Activated T-cell treated with anti-CD3 and anti-CD28 coated beads for 24 hours (primary cell): Measurements from ENCODE around the gene IVL.

Experiments
- DNase-seq: peaks from one replicate; pipeline ENCODE4 v3.0.0-alpha.2; 2020; ENCODE audit warnings: low read depth

The IVL gene, protein sequence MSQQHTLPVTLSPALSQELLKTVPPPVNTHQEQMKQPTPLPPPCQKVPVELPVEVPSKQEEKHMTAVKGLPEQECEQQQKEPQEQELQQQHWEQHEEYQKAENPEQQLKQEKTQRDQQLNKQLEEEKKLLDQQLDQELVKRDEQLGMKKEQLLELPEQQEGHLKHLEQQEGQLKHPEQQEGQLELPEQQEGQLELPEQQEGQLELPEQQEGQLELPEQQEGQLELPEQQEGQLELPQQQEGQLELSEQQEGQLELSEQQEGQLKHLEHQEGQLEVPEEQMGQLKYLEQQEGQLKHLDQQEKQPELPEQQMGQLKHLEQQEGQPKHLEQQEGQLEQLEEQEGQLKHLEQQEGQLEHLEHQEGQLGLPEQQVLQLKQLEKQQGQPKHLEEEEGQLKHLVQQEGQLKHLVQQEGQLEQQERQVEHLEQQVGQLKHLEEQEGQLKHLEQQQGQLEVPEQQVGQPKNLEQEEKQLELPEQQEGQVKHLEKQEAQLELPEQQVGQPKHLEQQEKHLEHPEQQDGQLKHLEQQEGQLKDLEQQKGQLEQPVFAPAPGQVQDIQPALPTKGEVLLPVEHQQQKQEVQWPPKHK

DNA sequence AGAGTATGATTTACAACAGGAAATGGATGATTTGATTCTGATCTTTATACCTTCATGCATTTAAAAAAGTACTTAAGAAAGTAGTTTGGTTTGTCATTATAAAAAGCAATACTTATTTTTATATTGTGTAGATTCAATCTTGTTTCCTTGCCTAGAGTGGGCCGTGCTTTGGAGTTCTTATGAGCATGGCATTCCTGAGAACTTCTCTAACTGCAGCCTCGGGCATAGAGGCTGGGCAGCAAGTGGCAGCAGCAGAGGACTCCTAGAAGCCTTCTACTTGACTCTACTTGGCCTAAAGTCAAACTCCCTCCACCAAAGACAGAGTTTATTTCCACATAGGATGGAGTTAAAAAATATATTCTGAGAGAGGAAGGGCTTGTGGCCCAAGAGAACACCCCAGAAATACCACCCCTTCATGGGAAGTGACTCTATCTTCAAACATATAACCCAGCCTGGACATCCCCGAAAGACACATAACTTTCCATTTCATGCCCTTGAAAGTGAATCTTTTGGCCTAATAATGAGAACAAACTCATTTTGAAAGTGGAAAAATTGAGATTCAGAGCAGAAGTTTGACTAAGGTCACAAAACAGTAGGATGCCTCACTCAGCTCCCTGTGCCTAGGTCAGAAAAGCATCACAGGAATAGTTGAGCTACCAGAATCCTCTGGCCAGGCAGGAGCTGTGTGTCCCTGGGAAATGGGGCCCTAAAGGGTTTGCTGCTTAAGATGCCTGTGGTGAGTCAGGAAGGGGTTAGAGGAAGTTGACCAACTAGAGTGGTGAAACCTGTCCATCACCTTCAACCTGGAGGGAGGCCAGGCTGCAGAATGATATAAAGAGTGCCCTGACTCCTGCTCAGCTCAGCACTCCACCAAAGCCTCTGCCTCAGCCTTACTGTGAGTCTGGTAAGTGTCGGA is at the start of gene IVL:
Gene IVL (plus strand): TSS at position 861 of the 916 bp plus-strand sequence. CDS start 1,252 bp downstream, outside the sequence.
- no peak for DNase-seq

DNA sequence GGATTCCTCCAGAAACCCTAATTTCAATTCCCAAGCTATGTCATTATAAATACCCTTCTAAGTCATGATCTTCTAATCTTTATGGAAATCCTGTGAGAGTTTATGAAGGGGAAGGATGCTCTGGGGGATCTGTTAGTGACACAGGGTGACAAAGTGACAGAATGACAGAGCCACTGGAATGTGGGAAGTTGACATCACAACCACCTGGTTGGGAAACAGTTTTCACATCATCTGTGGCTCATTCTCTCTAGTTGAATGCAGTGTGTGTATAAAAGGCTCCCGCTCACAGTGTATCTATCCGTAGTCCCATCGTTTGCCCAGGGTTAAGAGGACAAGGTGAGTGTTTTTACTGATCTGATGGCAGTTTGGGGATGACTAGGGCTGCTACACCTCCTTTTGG is 48.6 kb upstream of the IVL start, which contains the start of gene LCE7A:
Gene LCE7A (plus strand): TSS at position 301 of the 400 bp plus-strand sequence. CDS start 702 bp downstream, outside the sequence.
- no peak for DNase-seq

DNA sequence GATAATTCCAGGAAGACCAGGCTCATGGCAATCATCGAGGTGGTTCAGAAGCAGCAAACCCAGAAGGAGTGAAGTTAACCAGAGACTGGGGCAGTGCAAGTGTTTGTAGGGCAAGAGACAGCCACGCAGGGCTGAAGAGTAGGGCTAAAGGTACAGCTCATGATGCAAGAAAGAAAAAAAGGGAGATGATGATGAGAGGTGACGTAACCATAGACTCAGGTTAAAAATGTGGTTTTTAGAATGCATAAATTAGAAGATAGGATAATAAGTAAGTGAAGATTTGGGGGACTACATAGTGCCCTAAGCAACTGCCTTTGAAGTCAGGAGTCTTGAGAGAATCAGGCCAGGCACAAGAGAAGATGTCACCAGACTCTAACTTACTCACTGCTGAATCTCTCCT is 48.2 kb upstream of the IVL start:
- no peak for DNase-seq

DNA sequence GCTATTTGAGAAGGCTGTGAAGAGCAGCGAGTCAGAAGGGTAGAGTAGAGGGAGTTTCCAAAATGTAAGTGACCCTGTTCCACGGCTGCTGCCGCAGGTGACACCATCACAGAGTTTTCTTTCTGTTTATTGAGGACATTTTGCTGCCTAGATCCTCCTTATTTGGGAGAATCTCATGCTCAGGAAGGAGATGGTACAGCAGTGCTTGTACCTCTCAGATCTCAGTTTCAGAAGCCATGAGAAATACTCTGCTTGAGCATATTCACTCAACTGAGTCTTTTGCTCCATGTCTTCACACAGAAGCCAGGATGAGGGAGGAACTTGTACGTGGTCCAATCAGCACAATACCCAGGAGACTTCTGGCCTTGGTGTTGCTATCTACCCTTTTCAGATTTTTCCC is 47.0 kb upstream of the IVL start:
- DNase-seq, result no peak

DNA sequence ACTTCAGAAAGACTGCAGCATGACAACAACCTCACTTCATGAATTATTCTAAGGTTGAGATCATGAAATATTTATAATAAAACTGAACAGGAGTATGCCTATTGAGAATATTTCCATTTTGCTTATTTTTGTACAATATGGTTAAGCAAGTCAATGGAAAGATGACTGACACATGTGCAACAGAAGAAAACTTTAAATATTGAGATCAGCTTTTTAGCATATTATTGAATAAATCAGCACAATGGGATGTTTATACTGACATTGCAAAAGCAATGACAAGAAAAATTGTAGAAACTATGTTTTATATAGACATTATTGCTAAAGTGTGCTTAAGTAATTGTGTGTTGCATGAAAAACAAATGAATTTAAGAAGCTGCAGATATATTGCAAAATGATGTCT is 43.9 kb upstream of the IVL start:
- DNase-seq, result no peak

DNA sequence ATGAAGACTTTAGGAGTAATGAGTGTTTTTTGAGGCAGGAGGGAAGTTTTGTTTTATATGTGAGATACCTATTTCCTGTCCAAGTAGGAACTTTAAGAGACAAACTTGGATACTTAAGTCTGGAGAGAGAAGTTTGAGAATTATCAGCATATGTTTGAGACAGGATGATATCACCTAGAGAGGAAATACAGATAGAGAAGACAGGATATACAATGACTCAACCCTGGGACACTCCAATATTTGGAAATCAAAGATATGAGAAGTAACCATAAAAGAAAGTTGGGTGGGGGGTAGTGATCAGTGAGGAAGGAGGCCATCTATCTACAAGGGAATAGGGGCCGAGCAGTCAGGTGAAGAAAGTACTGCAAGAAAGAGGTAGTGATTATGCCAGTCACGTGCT is 42.0 kb upstream of the IVL start:
- DNase-seq, result no peak

DNA sequence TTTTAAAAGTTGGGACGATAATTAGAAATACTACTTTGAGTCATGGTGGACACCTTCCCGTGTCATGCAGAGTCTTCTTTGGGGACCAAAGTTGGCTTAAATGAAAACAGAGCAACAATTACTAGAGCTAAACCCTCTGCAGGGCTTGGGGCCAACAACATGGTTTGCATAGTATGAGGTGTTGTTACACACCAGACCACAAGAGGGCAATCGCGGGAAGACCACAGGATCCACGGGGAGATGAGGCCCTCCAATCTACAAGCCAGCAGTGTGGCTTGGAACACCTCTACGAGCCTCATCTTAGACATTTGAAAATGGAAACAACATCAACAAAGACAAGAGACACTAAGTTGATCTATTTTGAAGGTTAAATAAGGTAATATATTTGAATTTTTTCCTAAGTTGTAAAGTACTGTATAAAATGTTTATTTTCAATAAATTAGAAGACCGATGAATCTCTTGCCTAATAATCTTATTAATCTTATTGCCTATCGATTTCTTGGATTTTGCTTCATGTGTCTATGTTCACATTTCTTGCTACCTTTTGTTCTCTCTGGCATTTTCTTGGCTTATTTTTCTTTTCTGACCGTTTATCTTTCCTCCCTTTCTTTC is 38.4 kb upstream of the IVL start:
- DNase-seq, result peak; percentile 59

DNA sequence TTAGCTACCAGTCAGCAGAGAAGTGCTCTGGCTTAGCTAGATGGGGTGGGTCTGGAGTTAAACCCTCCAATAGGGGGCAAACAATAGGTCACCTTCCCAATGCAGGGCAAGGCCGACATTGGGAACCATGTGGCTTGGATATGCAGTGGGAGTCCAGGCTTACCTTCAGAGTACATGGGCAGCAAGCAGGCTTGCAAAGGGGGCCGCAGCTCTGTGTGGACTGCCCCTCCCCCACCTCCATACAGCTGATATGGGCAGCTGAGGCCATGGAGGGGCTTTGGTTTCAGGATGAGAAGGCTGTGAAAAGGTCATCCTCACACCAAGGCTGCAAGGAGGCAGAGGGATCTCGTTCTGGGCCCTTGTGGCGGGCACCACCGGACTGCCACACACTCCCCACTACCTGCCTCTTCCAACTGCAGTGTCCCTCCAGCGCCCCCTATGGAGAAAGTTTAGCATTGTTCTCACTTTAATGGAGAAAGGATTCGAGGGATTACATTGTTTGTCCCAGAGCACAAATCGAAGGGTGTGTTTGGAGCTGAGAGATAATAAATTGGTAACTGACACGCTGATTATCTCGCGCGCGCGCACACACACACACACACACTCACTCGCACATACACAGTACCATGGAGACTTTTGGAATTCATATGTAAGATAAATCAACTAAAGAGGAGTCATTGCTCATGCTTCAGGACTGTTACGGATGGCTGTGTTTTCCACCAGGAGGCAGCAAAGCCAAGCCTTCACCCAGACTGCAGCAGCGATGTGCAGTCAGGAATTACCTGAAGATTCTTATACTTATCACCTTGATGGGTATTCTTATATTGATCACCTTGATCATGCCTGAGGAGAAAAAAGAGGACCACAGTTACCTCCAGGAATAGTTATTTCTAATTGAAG is 37.3 kb upstream of the IVL start:
- no peak for DNase-seq

DNA sequence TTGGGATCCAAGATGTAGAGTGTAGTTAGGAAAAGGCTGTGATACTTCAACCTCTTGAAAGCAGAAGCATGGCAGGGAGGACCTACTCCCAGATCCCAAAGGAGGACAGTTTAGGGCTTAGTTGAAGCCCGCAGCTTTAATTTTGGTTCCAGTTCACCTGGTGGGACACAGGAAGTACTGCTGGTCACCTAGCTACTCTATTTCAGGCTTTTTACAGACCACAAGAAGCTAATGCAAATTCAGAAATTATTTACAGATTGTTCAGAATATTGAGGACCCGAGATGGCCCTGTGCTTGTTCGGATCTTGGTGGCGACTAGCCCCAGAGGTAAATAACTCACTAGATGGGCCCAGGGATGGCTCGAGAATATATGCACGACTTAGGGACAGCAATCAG is 36.6 kb upstream of the IVL start:
- no peak for DNase-seq

DNA sequence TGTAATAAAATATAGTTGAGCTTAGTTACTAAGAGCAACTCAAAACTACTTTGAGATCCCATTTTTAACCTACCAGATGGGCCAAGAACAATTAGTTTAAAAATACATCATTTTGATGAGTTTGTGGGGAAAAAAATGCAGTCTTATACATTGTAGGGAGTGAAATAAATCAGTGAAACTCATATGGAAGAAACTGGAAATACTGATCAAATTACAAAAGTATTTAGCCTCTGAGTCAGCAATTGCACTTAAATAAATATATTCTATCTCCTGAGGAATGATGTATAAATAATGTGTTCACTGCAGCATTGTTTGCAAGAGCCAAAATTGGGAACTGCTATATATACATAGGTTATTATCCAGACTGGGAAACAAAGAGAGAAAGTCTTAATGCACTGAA is 34.9 kb upstream of the IVL start:
- no peak for DNase-seq

DNA sequence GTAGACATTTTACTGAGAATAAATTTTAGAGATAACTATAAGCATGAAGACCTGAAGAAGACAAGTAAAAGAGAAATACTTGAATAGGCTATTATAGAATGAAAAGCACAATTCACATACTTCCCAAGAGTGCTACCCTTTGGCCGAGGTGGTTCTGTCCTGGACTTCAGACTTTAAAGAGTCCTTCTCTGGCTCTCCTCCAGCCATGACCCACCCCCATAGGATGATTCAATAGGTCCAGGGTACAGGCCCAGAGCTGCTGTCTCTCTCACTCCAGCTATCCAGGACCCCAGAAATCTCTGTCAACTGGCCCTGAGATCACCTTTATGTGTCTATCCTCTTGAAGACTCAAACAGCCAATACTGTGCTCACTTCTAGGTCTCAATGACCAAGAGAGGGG is 31.5 kb upstream of the IVL start:
- DNase-seq, result no peak

DNA sequence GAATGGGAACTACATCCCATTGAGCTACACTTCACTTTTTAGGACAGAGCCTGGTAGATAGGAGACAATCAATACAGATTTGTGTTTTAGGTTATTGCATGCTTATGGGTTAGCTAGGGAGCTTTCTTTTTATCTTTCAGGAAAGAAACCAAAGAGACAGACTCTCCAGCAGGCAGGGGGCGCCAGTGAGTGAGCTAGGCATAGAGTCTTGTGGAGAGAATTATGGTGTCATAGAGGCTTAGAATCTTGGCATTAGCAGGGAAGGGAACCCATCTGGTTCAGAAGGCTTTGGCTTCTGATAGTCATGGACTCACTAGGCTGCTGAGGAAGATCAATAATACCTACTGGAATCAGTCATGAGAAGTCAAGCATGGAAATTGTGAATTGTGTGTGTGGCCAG is 30.3 kb upstream of the IVL start, which contains the start of gene SMCP:
Gene SMCP (plus strand): TSS at position 281 of the 400 bp plus-strand sequence. CDS start 6,101 bp downstream, outside the sequence.
- DNase-seq, result no peak

DNA sequence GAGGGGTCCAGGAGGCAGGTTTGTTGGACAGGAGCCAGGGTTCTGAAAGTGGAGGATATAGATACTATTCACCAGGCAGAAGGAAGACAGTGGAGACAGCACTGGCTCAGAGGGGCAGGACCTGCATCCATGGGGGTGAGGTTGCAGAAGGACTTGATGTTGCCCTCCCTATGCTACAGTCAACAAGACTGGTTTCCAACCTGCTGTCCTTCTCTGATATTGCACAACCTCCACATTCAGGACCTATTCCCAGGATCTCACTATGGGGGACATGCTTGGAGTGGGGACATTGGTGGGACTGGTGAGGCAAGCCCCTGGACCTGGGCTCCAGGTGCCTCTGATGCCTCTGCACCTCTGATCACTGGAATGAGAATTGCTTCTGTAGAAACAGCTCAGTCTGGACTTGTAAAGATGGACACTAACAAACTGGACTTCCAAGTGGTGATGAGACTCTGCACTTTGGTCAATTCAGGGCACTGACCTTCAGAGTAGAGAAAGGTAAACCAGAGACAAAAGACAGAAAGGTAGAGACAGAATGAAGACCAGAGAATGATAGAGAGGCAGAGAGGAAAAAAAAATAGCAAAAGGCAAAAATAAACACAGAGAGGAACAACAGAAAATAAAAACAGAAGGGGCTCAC is 28.7 kb upstream of the IVL start:
- no peak for DNase-seq

DNA sequence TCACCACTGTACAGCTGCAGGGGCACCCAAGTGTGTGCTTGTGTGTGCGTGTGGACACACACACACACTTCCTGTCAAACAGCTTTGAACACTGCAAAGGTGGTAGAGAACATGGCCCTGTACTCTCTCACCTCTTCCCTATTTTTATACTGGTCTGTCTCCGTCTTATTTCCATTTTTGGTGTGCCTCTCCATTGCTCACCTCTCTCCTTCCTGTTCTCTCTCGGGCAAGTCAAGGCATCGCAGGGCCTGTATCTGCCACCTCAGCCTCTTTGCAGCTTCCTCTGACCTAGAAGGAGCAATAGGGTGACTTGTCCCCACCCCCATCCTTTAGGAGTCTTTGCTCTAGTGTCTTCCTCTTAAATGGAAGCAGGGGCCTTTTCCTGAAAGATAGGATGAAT is 28.0 kb upstream of the IVL start:
- DNase-seq, result no peak

DNA sequence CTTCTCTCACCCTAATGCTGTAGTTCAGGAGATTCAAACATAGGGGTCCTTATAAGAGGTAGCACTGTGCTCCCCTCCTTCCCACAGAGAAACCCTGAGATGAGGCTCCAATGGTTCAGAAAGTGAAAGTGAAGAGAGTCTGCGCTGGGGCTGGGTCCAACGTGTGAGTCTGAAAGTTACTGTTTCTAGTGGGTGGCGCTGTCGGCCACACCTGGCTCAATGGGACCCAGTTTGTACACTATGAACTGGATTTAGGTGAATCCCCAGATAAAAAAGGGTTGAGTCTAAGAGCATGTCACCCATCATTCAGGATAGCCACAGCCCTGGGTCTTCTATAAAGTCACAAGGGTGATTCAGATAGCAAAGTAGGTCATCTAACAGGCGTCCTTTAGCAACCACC is 27.4 kb upstream of the IVL start:
- no peak for DNase-seq

DNA sequence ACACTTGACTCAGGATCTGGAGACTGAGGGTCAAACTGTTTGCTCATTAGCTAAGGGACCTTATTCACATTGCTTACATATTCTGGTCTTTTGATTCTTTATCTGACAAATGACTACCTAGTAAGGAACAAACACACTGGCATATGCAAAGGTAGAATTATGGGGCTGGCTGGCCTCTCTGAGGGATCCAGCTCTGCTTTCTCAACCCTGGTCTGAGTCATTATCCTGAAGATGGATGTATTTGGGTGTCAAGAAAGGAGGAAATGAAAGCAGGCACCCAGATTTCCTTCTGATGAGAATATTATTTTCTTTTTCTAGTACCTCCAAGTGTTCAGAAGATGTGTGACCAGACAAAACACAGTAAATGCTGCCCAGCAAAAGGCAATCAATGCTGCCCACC is 24.3 kb upstream of the IVL start:
- no peak for DNase-seq

DNA sequence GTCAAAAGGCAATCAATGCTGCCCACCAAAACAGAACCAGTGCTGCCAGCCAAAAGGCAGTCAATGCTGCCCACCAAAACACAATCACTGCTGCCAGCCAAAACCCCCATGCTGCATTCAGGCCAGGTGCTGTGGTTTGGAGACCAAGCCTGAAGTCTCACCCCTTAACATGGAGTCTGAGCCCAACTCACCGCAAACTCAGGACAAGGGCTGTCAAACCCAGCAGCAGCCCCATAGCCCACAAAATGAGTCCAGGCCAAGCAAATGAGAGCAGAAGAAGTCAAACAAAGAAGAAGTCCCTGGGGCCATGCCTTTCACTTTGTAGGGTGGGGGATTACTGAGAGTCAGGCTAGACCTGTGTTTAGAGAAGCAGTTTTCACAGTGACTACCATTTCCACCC is 23.8 kb upstream of the IVL start:
- DNase-seq, result no peak

DNA sequence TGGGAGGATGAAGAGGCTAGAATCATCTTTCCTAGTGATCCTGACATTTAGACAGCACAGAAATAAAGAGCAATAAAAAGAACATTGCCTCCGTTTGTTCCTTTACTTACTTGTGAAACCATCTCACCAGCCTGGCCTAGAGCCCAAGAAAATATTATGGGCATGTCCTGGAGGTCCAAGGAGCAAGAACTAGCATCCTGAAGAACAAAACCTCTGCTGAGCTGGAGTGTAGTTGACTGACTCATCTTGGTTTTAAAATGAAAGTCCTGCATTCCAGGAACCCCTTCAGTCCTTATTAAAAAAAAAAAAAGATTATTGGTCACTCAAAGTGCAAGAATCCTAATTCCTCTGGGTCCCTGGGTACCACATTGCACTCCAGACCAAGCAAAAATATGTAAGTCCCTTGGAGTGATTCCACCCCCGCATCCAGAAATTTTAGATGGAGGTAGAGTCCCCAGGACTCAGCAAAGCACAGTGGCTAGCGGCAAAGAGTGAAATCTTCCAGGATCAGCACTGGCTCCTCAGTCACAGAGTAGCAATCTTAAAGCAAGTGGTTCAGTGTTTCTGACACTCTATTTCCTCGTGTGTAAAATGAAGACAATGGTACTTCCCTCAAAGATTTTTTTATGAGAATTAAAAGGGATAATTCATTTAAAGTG is 23.3 kb upstream of the IVL start:
- DNase-seq, result no peak

DNA sequence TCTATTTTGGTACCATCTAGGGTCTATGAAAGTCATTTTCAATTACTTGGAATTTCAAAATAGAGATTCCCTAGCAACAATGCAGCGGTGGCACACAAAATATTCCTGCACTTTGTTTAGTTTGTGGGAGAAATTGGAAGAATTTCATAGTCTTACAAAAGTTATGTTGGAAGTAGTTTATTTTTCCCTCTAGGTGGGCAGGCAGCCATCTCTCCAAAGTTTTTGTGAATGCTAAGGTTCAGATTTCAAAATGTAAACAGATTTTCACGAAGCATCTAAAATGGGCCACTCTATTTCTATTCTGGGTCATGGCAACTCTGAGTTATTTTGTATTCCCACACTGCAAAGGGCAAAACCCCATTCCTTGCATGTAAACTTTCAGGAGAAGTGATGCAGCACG is 22.3 kb upstream of the IVL start:
- no peak for DNase-seq
